HEK293 (cell line): ENCODE data around the gene EEFSEC.

Source experiments
- CTCF ChIA-PET: fragments of 350-600 bp; formaldehyde crosslinking; extraction: SDS; loops from one replicate; lab custom pipeline; 2021; ENCODE audit warnings: antibody characterized with exemption; lab: Yijun Ruan, JAX
- POLR2A ChIA-PET: fragments of 300-600 bp; formaldehyde crosslinking; extraction: SDS; loops from one replicate; lab custom pipeline; 2020; ENCODE audit warnings: antibody characterized with exemption, inconsistent platforms; lab: Yijun Ruan, JAX
- H3K27ac ChIP-seq: fragments of 200-500 bp; sonication (Bioruptor generic); 2 replicates; pipeline ENCODE4 v1.5.1; 2014; ENCODE audit warnings: low read depth, low read length, control low read depth, inconsistent platforms; ENCODE audit errors: extremely low read depth
- H3K36me3 ChIP-seq, 2 experiments: fragments of 200-500 bp in 1 of 2; sonication (Bioruptor generic) in 1 of 2; 1 replicate in 1 of 2; 2 replicates in 1 of 2; pipeline ENCODE4 v1.5.1; 2014 to 2017; ENCODE audit warnings: inconsistent platforms in 2 of 2, low read length in 2 of 2; ENCODE audit not compliant: control insufficient read depth in 2 of 2, insufficient read depth in 1 of 2
- H3K4me1 ChIP-seq: fragments of 200-500 bp; sonication (Bioruptor generic); 2 replicates; pipeline ENCODE4 v1.5.1; 2014; ENCODE audit warnings: mild to moderate bottlenecking, low read length, inconsistent platforms; ENCODE audit not compliant: control insufficient read depth, insufficient read depth
- H3K4me3 ChIP-seq: 2 replicates; pipeline ENCODE4 v1.5.1; 2011; ENCODE audit warnings: low read depth, mild to moderate bottlenecking, control low read depth, low read length, moderate library complexity
- H3K9me3 ChIP-seq: fragments of 200-500 bp; sonication (Bioruptor generic); 2 replicates; pipeline ENCODE4 v1.5.1; 2014; ENCODE audit warnings: low read depth, low read length, inconsistent platforms; ENCODE audit not compliant: control insufficient read depth, insufficient read depth
- ATF2 ChIP-seq: fragments of 450-650 bp; formaldehyde crosslinking; IDR thresholded peaks from 2 replicates; pipeline ENCODE4 v1.5.1; 2016; ENCODE audit warnings: missing biosample characterization, missing genetic modification characterization, low read depth
- GLI4 ChIP-seq: fragments of 450-650 bp; formaldehyde crosslinking; IDR thresholded peaks from 2 replicates; pipeline ENCODE4 v1.5.1; 2016; ENCODE audit warnings: missing biosample characterization, missing genetic modification characterization
- HOXA7 ChIP-seq: sonication (generic); formaldehyde crosslinking; IDR thresholded peaks from 2 replicates; pipeline ENCODE4 v1.8.1; 2022; ENCODE audit warnings: missing genetic modification reagents, borderline replicate concordance
- HOXC10 ChIP-seq: sonication (generic); formaldehyde crosslinking; IDR thresholded peaks from 2 replicates; pipeline ENCODE4 v1.8.1; 2023; ENCODE audit warnings: mild to moderate bottlenecking, missing genetic modification reagents
- INSM2 ChIP-seq: fragments of 450-650 bp; formaldehyde crosslinking; IDR thresholded peaks from 2 replicates; pipeline ENCODE4 v1.5.1; 2016; ENCODE audit warnings: missing biosample characterization, missing genetic modification characterization
- PRDM1 ChIP-seq: fragments of 450-650 bp; formaldehyde crosslinking; IDR thresholded peaks from 2 replicates; pipeline ENCODE4; 2016; ENCODE audit warnings: missing biosample characterization, missing genetic modification characterization
- TCF7L2 ChIP-seq: IDR thresholded peaks from 2 replicates; pipeline ENCODE4 v1.6.1; 2011; ENCODE audit warnings: low read depth, mild to moderate bottlenecking, inconsistent platforms, low read length, moderate library complexity, borderline replicate concordance
- WT1 ChIP-seq: fragments of 450-650 bp; formaldehyde crosslinking; IDR thresholded peaks from 2 replicates; pipeline ENCODE4 v1.5.1; 2016; ENCODE audit warnings: missing biosample characterization, missing genetic modification characterization
- ZBTB17 ChIP-seq: fragments of 450-650 bp; formaldehyde crosslinking; IDR thresholded peaks from 2 replicates; pipeline ENCODE4 v1.5.1; 2016; ENCODE audit warnings: missing biosample characterization, missing genetic modification characterization
- ZBTB6 ChIP-seq: fragments of 450-650 bp; formaldehyde crosslinking; IDR thresholded peaks from 2 replicates; pipeline ENCODE4 v1.5.1; 2017; ENCODE audit warnings: missing biosample characterization, missing genetic modification characterization
- ZFP37 ChIP-seq: fragments of 450-650 bp; formaldehyde crosslinking; IDR thresholded peaks from 2 replicates; pipeline ENCODE4 v1.5.1; 2016; ENCODE audit warnings: missing biosample characterization, missing genetic modification characterization
- ZNF132 ChIP-seq: fragments of 450-650 bp; formaldehyde crosslinking; IDR thresholded peaks from 2 replicates; pipeline ENCODE4 v1.5.1; 2017; ENCODE audit warnings: missing biosample characterization, missing genetic modification characterization, borderline replicate concordance
- ZNF175 ChIP-seq: fragments of 450-650 bp; formaldehyde crosslinking; IDR thresholded peaks from 2 replicates; pipeline ENCODE4 v1.5.1; 2016; ENCODE audit warnings: missing biosample characterization, missing genetic modification characterization
- ZNF18 ChIP-seq: fragments of 450-650 bp; formaldehyde crosslinking; IDR thresholded peaks from 2 replicates; pipeline ENCODE4 v1.5.1; 2016; ENCODE audit warnings: missing biosample characterization, missing genetic modification characterization
- ZNF221 ChIP-seq: fragments of 450-650 bp; formaldehyde crosslinking; IDR thresholded peaks from 2 replicates; pipeline ENCODE4 v1.5.1; 2017; ENCODE audit warnings: missing biosample characterization, missing genetic modification characterization, borderline replicate concordance
- ZNF248 ChIP-seq: fragments of 450-650 bp; formaldehyde crosslinking; IDR thresholded peaks from 2 replicates; pipeline ENCODE4 v1.5.1; 2017; ENCODE audit warnings: missing biosample characterization, missing genetic modification characterization
- ZNF266 ChIP-seq: fragments of 450-650 bp; formaldehyde crosslinking; IDR thresholded peaks from 2 replicates; pipeline ENCODE4 v1.5.1; 2016; ENCODE audit warnings: missing biosample characterization, missing genetic modification characterization, low read depth
- ZNF302 ChIP-seq: fragments of 450-650 bp; formaldehyde crosslinking; IDR thresholded peaks from 2 replicates; pipeline ENCODE4 v1.5.1; 2016; ENCODE audit warnings: missing biosample characterization, missing genetic modification characterization, low read depth
- ZNF341 ChIP-seq: fragments of 450-650 bp; formaldehyde crosslinking; IDR thresholded peaks from 2 replicates; pipeline ENCODE4; 2016; ENCODE audit warnings: low read depth, missing biosample characterization, missing genetic modification characterization
- ZNF350 ChIP-seq: fragments of 450-650 bp; formaldehyde crosslinking; IDR thresholded peaks from 2 replicates; pipeline ENCODE4 v1.5.0; 2017; ENCODE audit warnings: missing biosample characterization, mild to moderate bottlenecking, missing genetic modification characterization
- ZNF416 ChIP-seq: fragments of 450-650 bp; formaldehyde crosslinking; IDR thresholded peaks from 2 replicates; pipeline ENCODE4 v1.5.1; 2016; ENCODE audit warnings: missing biosample characterization, missing genetic modification characterization
- ZNF560 ChIP-seq: fragments of 450-650 bp; formaldehyde crosslinking; IDR thresholded peaks from 2 replicates; pipeline ENCODE4 v1.5.1; 2017; ENCODE audit warnings: missing biosample characterization, missing genetic modification characterization, borderline replicate concordance
- ZNF561 ChIP-seq: fragments of 450-650 bp; IDR thresholded peaks from 2 replicates; pipeline ENCODE4 v1.5.1; 2018; ENCODE audit warnings: missing biosample characterization, missing genetic modification characterization, borderline replicate concordance
- ZNF837 ChIP-seq: fragments of 450-650 bp; formaldehyde crosslinking; IDR thresholded peaks from 2 replicates; pipeline ENCODE4 v1.5.1; 2016; ENCODE audit warnings: missing biosample characterization, missing genetic modification characterization
- ZSCAN16 ChIP-seq: fragments of 450-650 bp; formaldehyde crosslinking; IDR thresholded peaks from 2 replicates; pipeline ENCODE4 v1.5.1; 2016; ENCODE audit warnings: missing biosample characterization, missing genetic modification characterization
- ZXDB ChIP-seq: fragments of 450-650 bp; formaldehyde crosslinking; IDR thresholded peaks from 2 replicates; pipeline ENCODE4 v1.5.1; 2016; ENCODE audit warnings: missing biosample characterization, missing genetic modification characterization

The EEFSEC gene

GRCh38 chr3:128229106-128229857, 76.0 kb downstream of the EEFSEC start:
- CTCF ChIA-PET, result interaction anchor here (1.3 kb wide), 1 partner anchor 197 kb away, joined by 4 read pairs; no protein-coding TSS in a partner anchor
- H3K4me3 ChIP-seq, result no peak overlapping the region

GRCh38 chr3:128231606-128232005, 78.3 kb downstream of the EEFSEC start:
- Histone ChIP-seq H3K27ac (no peak overlapping the region), H3K4me1 (no peaks in the 10 kb centered on the region), H3K36me3 (no peaks in the 10 kb centered on the region), H3K4me3 (no peak overlapping the region), H3K9me3 (no peaks in the 10 kb centered on the region)
- CTCF ChIA-PET, result no interaction called here
- TF ChIP-seq WT1 (tag by site-specific recombination) (no peak), ZNF302 (no peak), ZFP37 (no peak), ATF2 (no peak), ZNF248 (tag by site-specific recombination) (no peak), HOXC10 (CRISPR knock-in tag) (no peak), ZNF341 (tag by site-specific recombination) (no peak), TCF7L2 (no peak)
- POLR2A ChIA-PET, result no interaction called here

More at GRCh38 chr3:128229106-128229857, 76.0 kb downstream of the EEFSEC start:
- Histone ChIP-seq H3K27ac (no peak overlapping the region), H3K36me3 (no peaks in the 10 kb centered on the region), H3K4me1 (no peaks in the 10 kb centered on the region), H3K9me3 (no peaks in the 10 kb centered on the region)
- TF ChIP-seq ZNF132 (tag by site-specific recombination) (no peak), HOXA7 (no peak), ZBTB17 (tag by site-specific recombination) (no peak), ZSCAN16 (no peak), ZNF175 (no peak), ZNF221 (tag by site-specific recombination) (no peak), ZNF266 (tag by site-specific recombination) (no peak), PRDM1 (tag by site-specific recombination) (no peak), ZNF561 (tag by site-specific recombination) (no peak), ZXDB (tag by site-specific recombination) (no peak), ZNF837 (no peak), INSM2 (no peak), ZNF416 (tag by site-specific recombination) (no peak), ZNF18 (tag by site-specific recombination) (no peak), GLI4 (tag by site-specific recombination) (no peak), ZBTB6 (tag by site-specific recombination) (no peak), ZNF350 (tag by site-specific recombination) (no peak), ZNF560 (tag by site-specific recombination) (no peak)
- POLR2A ChIA-PET, result no interaction called here
